Epidermal melanocyte (primary cell): Measurements from ENCODE around the gene SLC36A2.

Experiments
- DNase-seq: peaks from one replicate; pipeline ENCODE4 v3.0.0; 2011; ENCODE audit warnings: low spot score; ENCODE audit not compliant: insufficient read length

Gene SLC36A2

DNA sequence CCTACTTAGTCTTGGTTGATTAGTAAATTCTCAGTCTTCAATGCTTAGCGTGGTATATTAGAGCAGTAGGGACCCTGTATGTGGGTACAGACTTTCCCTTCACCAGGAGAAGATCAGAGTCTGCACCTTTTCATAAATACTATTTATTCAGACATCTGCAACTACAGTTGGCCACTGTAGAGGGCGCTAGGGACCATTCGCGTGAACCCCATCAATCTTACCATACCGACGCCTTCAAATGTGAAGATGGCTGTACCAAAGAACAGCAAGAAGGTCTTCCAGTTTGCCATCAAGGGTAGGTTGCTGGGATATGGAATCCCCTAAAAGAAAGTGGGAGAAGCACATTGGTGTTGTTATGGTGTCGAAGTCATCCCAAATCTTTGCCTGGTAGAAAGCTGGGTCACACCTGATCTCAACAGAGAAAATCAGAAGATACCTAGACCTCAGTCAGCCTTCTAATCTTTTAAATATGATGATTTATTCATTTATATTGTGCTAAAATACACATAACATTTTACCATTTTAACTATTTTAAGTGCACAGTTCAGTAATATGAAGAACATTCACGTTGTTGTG, 62.9 kb downstream of the SLC36A2 start:
- no peak for DNase-seq

DNA sequence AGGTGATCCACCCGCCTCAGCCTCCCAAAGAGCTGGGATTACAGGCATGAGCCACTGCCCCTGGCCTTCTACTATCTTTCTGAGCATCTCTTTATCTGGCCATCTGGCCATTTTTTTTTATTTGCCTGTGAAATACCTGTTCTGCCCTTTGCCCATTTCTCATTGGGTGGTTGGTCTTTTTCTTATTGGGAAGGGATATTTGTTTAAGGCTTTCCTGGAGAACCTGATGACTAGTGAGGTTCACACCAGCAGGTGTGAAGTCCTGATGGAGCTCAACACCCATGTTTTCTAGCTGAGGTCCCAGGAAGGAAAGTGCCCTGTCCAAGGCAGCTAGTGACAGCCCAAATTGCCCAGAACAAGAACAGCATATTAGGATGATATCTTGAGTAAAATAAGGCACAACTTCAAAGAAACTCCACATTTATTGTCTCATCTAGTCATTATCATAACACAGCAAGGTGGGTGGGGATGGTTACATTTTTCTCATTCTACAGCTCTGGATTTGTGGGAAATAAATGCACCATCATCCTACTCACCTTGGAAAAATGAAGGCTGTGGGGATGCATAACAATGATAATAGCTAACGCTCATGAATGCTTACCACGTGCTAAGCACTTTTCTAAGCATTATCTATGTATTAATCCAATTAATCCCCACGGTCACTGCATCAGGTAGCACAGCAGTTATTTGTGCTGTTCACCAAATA, 64.1 kb downstream of the SLC36A2 start:
- no peak for DNase-seq

DNA sequence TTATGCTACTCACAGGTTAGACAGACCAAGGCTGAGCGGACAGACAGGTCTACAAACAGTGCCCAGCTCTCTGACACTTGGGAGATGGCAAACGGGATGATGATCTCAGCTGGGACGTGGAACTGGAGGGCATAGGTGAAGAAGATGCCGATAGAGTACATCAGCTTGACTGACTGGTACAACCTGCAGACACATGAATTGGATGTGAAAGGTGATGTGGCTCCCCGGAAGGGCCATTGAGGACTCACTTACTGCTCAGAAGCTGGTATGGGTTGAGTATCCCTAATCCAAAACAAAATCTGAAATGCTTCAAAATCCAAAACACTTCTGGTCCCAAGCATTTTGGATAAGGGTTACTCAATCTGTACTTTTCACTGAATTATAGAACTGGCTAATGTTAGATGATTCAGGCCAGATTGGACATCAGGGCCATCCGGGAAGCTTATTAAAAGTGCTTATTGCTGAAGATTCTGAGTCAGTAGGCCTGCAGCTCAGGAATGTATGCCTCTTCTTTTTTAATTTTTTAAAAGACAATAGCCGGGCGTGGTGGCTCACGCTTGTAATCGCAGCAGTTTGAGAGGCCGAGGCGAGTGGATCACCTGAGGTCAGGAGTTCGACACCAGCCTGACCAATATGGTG, 66.2 kb downstream of the SLC36A2 start:
- DNase-seq: no peak

DNA sequence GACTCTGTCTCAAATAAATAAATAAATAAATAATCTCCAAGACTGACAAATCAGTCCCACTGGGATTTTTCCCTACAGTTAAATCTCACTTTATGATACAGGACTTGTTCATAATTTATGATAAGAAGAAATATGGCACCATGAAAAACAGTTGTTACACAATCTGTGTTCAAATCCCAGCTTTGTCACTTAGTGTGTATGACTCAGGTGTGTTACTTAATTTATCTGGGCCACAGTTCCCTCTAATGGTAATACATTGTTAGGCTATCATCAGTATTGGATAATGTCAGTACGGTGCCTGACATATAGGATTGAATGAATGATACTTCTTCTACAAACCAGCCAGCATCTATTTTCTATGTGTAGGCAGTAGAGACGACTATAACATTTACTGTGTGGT, 66.9 kb downstream of the SLC36A2 start:
- no peak for DNase-seq

DNA sequence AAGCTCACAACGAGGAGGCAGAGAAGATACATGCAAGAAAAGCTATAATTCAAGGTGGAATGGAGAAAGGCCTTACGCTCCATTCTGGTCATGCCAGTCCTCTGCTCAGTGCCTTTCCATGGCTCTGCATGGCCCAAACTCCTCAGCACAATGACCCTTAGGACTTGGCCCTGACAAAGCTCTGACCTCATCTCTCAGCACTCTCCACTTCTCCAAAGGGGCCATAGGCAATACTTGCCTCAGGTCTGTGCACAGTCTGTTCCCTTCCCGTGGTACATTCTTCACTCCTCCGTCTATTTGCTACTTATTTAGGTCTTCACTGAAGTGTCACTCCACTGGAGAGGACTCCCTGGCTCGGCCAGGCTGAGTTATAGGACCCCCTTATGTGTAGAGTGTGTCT, 68.5 kb downstream of the SLC36A2 start:
- DNase-seq: no peak

DNA sequence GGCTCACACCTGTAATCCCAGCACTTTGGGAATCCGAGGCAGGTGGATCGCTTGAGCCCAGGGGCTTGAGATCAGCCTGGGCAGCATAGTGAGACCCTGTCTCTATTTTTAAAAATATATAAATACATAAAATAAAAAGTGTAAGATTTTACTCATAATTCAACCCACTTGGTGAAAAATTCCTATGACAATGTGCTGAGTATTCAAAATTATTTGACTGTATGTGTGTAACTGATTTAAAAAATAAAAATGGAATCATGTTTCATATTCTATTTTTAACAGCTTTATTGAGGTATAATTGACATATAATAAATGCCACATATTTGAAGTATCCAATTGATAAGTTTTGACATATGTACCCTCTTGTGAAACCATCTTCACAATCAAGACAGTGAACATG, 71.6 kb downstream of the SLC36A2 start:
- no peak for DNase-seq

DNA sequence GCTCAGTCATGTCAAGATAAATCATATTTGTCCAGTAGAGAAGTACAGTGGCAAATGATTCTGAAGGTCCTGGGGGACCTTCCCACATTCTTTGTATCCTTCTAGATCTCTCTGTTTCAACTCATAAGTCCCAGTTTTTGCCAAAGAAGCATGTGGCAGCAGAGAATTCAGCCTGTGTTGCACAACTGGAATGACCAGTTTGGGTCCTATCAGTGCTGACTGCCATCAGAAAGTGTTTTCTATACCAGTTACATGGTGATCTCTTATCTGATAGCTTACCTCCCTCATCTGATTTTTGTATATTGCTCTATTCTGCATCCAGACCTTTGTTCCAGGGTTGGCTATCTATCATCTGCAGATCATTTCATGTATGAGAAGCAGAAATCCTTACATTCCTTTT, 72.7 kb downstream of the SLC36A2 start:
- no peak for DNase-seq

DNA sequence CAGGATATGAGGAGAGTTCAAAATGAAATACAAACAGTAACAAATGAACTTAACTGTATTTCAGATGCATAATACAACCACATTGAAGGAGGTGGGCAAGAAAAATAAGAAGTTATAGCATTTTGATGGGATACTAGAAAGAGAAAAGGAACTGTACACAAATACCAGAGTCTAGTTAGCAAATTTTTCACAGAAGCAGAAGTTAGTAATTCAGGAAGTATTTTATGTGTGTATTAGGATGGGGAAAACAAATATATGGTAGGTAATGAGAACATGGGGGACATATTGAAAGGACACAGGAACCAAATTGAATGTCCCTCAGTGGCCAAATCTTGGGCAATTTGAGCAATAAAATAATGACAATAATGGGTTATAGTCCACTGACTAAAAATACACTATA, 76.0 kb downstream of the SLC36A2 start:
- no peak for DNase-seq

DNA sequence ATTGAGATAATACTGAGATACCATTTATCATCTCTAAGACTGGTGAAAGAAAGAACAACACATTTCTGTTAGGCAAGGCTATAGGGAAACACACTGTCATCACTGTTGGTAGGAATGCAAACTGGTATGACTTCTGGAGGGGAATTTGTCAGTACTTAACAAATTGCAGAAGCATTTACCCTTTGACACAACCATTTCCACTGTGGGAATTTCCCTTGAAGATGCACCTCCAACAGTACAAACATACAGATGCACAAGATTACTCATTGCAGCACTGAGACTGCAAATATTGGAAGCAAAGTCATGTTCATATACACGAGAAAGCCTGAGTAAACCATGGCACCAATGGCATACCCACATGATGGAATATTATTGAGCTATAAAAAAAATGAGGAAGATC, 76.8 kb downstream of the SLC36A2 start:
- no peak for DNase-seq

DNA sequence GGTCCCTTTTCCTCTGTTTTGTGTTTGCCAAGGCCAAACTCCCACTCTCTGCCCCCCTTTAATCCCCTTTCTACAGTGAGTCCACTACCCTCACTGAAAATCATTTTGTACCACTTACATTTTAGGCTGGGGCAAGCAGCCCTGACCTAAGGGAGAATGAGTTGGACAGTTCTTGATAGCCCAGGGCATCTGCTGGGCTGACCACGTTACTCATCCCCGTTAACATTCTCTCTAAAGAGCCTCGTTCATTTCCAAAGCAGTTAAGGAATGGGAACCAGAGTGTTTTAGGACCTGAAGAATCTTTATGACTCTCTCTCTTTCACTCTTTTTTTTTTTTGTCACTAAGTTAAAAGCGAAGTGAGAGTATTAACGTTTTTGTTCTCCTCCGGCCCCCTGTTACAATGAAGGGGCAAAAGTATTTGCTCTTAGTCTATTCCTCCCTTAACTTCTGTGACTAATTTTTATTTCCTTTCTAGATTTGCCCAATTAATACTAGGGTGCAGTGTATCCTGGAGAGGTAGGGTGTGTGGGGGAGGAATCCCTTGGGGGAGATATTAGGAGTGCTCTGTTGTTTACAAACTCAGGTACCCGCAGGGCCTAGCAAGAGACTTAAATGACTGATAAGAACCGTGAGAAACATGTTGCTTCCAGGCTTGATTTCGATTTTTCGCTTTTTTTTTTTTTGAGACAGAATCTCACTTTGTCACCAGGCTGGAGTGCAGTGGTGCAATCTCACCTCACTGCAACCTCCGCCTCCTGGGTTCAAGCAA, 79.7 kb downstream of the SLC36A2 start:
- no peak for DNase-seq
